Measurements from ENCODE around the gene TRIO. TPM values are rescaled to one million over a fixed set of nuclear protein-coding genes. Genes with fewer than 3 reads are reported as not detected.
A peak's percentile ranks its signal among the peaks of the same experiment; 100 is the strongest.

The TRIO gene
- polyA plus RNA-seq, 1 of the 3 experiments (the other 2 are of a cell fraction), result 229 TPM

- TF ChIP-seq TAF1 (IDR thresholded peaks at IDR 0.05; ENCODE audit: borderline replicate concordance, low read depth, low read length) (no peak), JUND (IDR thresholded peaks at IDR 0.05) (no peak)
Measured at GRCh38 chr5:14238272-14238671, 95.1 kb downstream of the TRIO start (continued).

DNA sequence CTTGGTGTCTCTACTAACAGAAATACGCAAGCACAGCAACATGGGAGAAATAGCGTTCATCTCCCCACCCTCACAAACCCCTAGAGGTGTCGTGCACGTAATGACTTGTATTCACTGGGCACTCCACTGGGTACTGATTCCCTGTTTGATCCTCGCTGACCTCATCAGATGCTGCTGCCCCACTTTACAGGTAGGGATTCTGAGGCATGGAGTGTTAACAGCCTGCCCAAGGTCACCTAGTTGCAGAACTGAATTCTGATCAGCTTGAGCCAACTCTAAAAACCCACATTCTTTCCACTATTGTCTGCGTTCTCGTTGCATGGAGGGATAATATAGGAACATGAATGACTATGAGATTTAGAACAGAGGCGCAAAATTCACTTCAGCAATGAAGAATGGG is 96.3 kb downstream of the TRIO start:
- Histone ChIP-seq H3K9me2 (no peaks in the 10 kb centered on the region), H2AFZ (ENCODE audit: low read depth) (no peak overlapping the region), H3K4me2 (0 out of 2 replicates have a peak overlapping the region, but pooled peaks have one; percentile 21), H4K20me1 (ENCODE audit: insufficient read depth) (peaks cover 96% of the 10 kb centered on the region), H3K79me2 (ENCODE audit: insufficient read depth) (peaks cover 100% of the 10 kb centered on the region), H3K27ac (ENCODE audit: low read depth in 2 of 2, low read length in 1 of 2) (no peak overlapping the region), H3F3A (replicated peaks; ENCODE audit: insufficient read depth) (no peaks in the 10 kb centered on the region), H3K4me1 (ENCODE audit: control insufficient read depth in 1 of 2, insufficient read depth in 2 of 2, low read depth in 1 of 2, low read length in 1 of 2) (peaks cover 43 to 45% of the 10 kb centered on the region in 2 experiments), H3K36me3 (replicated peaks in 1 of 2; ENCODE audit: control insufficient read depth in 1 of 2, insufficient read depth in 2 of 2, low read length in 1 of 2) (no peaks in the 10 kb centered on the region), H3K9me3 (no peaks in the 10 kb centered on the region), H3K4me3 (ENCODE audit: low read depth in 2 of 2, low read length in 1 of 2) (no peak overlapping the region), H3K27me3 (ENCODE audit: insufficient read depth) (no peaks in the 10 kb centered on the region), H3K9ac (no peak overlapping the region)
- CTCF ChIA-PET, result interaction anchor here (1.0 to 1.6 kb wide), 3 partner anchors 13 to 31 kb away, joined by 3 to 9 read pairs (median 4); no protein-coding TSS in a partner anchor
- DNase-seq, result no peak
- no peak for TF ChIP-seq RFX5 (IDR thresholded peaks at IDR 0.05; ENCODE audit: low read length)
- no peak for TF ChIP-seq SIN3A (IDR thresholded peaks at IDR 0.05; ENCODE audit: borderline replicate concordance, low read depth, low read length)
- TF ChIP-seq, protein P1, sequence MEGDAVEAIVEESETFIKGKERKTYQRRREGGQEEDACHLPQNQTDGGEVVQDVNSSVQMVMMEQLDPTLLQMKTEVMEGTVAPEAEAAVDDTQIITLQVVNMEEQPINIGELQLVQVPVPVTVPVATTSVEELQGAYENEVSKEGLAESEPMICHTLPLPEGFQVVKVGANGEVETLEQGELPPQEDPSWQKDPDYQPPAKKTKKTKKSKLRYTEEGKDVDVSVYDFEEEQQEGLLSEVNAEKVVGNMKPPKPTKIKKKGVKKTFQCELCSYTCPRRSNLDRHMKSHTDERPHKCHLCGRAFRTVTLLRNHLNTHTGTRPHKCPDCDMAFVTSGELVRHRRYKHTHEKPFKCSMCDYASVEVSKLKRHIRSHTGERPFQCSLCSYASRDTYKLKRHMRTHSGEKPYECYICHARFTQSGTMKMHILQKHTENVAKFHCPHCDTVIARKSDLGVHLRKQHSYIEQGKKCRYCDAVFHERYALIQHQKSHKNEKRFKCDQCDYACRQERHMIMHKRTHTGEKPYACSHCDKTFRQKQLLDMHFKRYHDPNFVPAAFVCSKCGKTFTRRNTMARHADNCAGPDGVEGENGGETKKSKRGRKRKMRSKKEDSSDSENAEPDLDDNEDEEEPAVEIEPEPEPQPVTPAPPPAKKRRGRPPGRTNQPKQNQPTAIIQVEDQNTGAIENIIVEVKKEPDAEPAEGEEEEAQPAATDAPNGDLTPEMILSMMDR (IDR thresholded peaks at IDR 0.05), result no peak
- TF ChIP-seq NFIC (IDR thresholded peaks at IDR 0.05; ENCODE audit: borderline replicate concordance), result no peak
- TF ChIP-seq GATA2 (CRISPR knock-in tag; IDR thresholded peaks at IDR 0.05), result no peak
- no peak for TF ChIP-seq IRF3 (IDR thresholded peaks at IDR 0.05; ENCODE audit: low read depth, low read length)
- TF ChIP-seq NRF1 (IDR thresholded peaks at IDR 0.05; ENCODE audit: low read depth, low read length), result no peak
- no peak for TF ChIP-seq EP300 (IDR thresholded peaks at IDR 0.05; ENCODE audit: borderline replicate concordance in 1 of 2, low read depth in 1 of 2, low read length in 1 of 2)
- TF ChIP-seq TEAD4 (IDR thresholded peaks at IDR 0.05; ENCODE audit: borderline replicate concordance, insufficient read depth), result no peak
- POLR2A ChIA-PET, result no interaction called here
- 96% methylated on average over 8 of the region's 8 CpGs for WGBS (ENCODE audit: low lambda C conversion rate)

DNA sequence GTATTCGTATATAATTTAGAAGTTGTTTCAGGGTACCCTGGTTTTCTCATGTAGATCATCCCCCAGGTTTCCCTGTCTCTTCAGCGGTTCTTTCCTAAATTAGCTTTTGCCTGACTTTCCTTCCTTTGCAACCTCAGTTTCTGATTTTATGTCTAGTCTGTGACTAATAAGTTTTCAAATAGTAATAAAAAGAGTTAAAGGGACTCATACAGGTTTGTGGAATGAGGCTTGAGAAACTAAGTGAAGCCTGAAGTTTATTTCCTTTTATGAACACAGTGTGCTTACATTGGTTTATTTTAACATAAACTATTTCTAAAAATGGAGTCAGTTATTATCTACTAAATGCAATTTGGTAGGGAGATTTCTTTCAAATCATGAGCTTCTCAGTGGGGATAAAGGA is 96.8 kb downstream of the TRIO start:
- Histone ChIP-seq H3K9ac (no peak overlapping the region), H3K36me3 (replicated peaks in 1 of 2; ENCODE audit: control insufficient read depth in 1 of 2, insufficient read depth in 2 of 2, low read length in 1 of 2) (no peaks in the 10 kb centered on the region), H3K27me3 (ENCODE audit: insufficient read depth) (no peaks in the 10 kb centered on the region), H4K20me1 (ENCODE audit: insufficient read depth) (peaks cover 98% of the 10 kb centered on the region), H3K4me1 (ENCODE audit: control insufficient read depth in 1 of 2, insufficient read depth in 2 of 2, low read depth in 1 of 2, low read length in 1 of 2) (peaks cover 47 to 51% of the 10 kb centered on the region in 2 experiments), H3K4me3 (ENCODE audit: low read depth in 2 of 2, low read length in 1 of 2) (no peak overlapping the region), H3K79me2 (ENCODE audit: insufficient read depth) (peaks cover 100% of the 10 kb centered on the region), H2AFZ (ENCODE audit: low read depth) (no peak overlapping the region), H3K9me3 (no peaks in the 10 kb centered on the region), H3K27ac (ENCODE audit: low read depth in 2 of 2, low read length in 1 of 2) (peak overlapping the region; percentile 4 to 73; a peak in 3 of 4 replicates), H3F3A (replicated peaks; ENCODE audit: insufficient read depth) (no peaks in the 10 kb centered on the region), H3K4me2 (no peak overlapping the region), H3K9me2 (no peaks in the 10 kb centered on the region)
- POLR2A ChIA-PET, result no interaction called here
- no peak for TF ChIP-seq MEF2A (IDR thresholded peaks at IDR 0.05; ENCODE audit: borderline replicate concordance, low read depth)
- DNase-seq, result no peak
- WGBS (ENCODE audit: low lambda C conversion rate), result 98% methylated on average over 2 of the region's 2 CpGs
- CTCF ChIA-PET, result interaction anchor here (0.7 to 1.6 kb wide), 6 partner anchors 11 to 252 kb away, joined by 3 to 9 read pairs (median 4); no protein-coding TSS in a partner anchor
